Erythroblast (primary cell): ENCODE results near the gene SEPTIN11.

ENCODE experiments used
- GATA1 ChIP-seq: IDR thresholded peaks from 2 replicates; pipeline ENCODE4 v1.6.1; 2011; ENCODE audit warnings: low read depth, mild to moderate bottlenecking, control low read depth, low read length, moderate library complexity
- POLR2A ChIP-seq: IDR thresholded peaks from 2 replicates; pipeline ENCODE4 v1.6.1; 2011; ENCODE audit warnings: mild to moderate bottlenecking, low read length

- no peak for TF ChIP-seq POLR2A
- TF ChIP-seq GATA1, result no peak
Measured at GRCh38 chr4:76952656-76953582, 3.4 kb downstream of the SEPTIN11 start.
